Hepatocyte (in vitro differentiated cells): Measurements from ENCODE around the gene EPHA4. TPM values are rescaled to one million over a fixed set of nuclear protein-coding genes. Genes with fewer than 3 reads are reported as not detected.

Source experiments
- DNase-seq: peaks from one replicate; pipeline ENCODE4 v3.0.0-alpha.2; 2016; ENCODE audit warnings: low spot score
- H2AFZ ChIP-seq: fragments of 200-600 bp; sonication (generic); 2 replicates; pipeline ENCODE4 v1.6.0; 2016; ENCODE audit warnings: antibody characterized with exemption, mild to moderate bottlenecking
- H3K27ac ChIP-seq: fragments of 200-600 bp; sonication (generic); 2 replicates; pipeline ENCODE4 v1.5.1; 2016; ENCODE audit warnings: mild to moderate bottlenecking
- H3K27me3 ChIP-seq: fragments of 200-600 bp; sonication (generic); 2 replicates; pipeline ENCODE4 v1.6.1; 2016
- H3K36me3 ChIP-seq: fragments of 200-600 bp; sonication (generic); replicated peaks from 2 replicates; pipeline ENCODE4 v1.5.1; 2016; ENCODE audit warnings: low read depth; ENCODE audit not compliant: insufficient read depth
- H3K4me1 ChIP-seq: fragments of 200-600 bp; sonication (generic); 2 replicates; pipeline ENCODE4 v1.5.1; 2016; ENCODE audit warnings: mild to moderate bottlenecking, moderate library complexity; ENCODE audit not compliant: insufficient read depth
- H3K4me2 ChIP-seq: fragments of 200-600 bp; sonication (generic); 2 replicates; pipeline ENCODE4 v1.6.0; 2016
- H3K4me3 ChIP-seq: fragments of 200-600 bp; sonication (generic); 2 replicates; pipeline ENCODE4 v1.5.1; 2016; ENCODE audit warnings: mild to moderate bottlenecking
- H3K79me2 ChIP-seq: fragments of 200-600 bp; sonication (generic); 2 replicates; pipeline ENCODE4 v1.6.0; 2017; ENCODE audit warnings: mild to moderate bottlenecking
- H3K9me2 ChIP-seq: fragments of 200-600 bp; sonication (generic); replicated peaks from 2 replicates; pipeline ENCODE4 v1.6.0; 2017; ENCODE audit warnings: mild to moderate bottlenecking; ENCODE audit not compliant: insufficient read depth
- H3K9me3 ChIP-seq: fragments of 200-600 bp; sonication (generic); 2 replicates; pipeline ENCODE4 v1.5.1; 2016; ENCODE audit warnings: low read depth, mild to moderate bottlenecking
- H4K20me1 ChIP-seq: fragments of 200-600 bp; sonication (generic); 2 replicates; pipeline ENCODE4 v1.6.0; 2016; ENCODE audit warnings: mild to moderate bottlenecking; ENCODE audit not compliant: insufficient read depth, poor library complexity, severe bottlenecking
- EZH2 ChIP-seq: fragments of 200-600 bp; sonication (generic); IDR thresholded peaks from 2 replicates; pipeline ENCODE4 v1.6.1; 2016; ENCODE audit warnings: antibody characterized with exemption, mild to moderate bottlenecking, borderline replicate concordance
- EZH2phosphoT487 ChIP-seq: fragments of 200-600 bp; sonication (generic); IDR thresholded peaks from one replicate; pipeline ENCODE4 v1.6.1; 2018; ENCODE audit warnings: antibody characterized with exemption, mild to moderate bottlenecking, low read depth, moderate library complexity; ENCODE audit not compliant: unreplicated experiment, severe bottlenecking
- WGBS: methylation state at CpG from one replicate; pipeline ENCODE4 v1.1.6; 2016; ENCODE audit warnings: low lambda C conversion rate; ENCODE audit errors: missing lambda C conversion rate; 5-methylcytosine and 5-hydroxymethylcytosine counted together
- polyA plus RNA-seq: library from polyadenylated mRNA; unstranded; fragments of >200 nt; fragmentation: Nextera tagmentation; extraction: Ambion mirVana; gene quantifications from 2 replicates; pipeline ENCODE4 v1.2.1, GENCODE V29; 2016
- total RNA-seq: library from RNA; depleted of rRNA; stranded (reverse); fragments of >200 nt; gene quantifications from 2 replicates; pipeline ENCODE4 v1.2.3, GENCODE V29; 2014
- TF ChIP-seq, protein P1 (sequence below): fragments of 200-600 bp; sonication (generic); IDR thresholded peaks from 2 replicates; pipeline ENCODE4 v1.5.1; 2016; ENCODE audit warnings: antibody characterized with exemption, mild to moderate bottlenecking; ENCODE audit not compliant: poor library complexity

Gene EPHA4
- total and polyA plus RNA-seq, 2 experiments from 2014 or later = 7.8 to 36.8 TPM

DNA sequence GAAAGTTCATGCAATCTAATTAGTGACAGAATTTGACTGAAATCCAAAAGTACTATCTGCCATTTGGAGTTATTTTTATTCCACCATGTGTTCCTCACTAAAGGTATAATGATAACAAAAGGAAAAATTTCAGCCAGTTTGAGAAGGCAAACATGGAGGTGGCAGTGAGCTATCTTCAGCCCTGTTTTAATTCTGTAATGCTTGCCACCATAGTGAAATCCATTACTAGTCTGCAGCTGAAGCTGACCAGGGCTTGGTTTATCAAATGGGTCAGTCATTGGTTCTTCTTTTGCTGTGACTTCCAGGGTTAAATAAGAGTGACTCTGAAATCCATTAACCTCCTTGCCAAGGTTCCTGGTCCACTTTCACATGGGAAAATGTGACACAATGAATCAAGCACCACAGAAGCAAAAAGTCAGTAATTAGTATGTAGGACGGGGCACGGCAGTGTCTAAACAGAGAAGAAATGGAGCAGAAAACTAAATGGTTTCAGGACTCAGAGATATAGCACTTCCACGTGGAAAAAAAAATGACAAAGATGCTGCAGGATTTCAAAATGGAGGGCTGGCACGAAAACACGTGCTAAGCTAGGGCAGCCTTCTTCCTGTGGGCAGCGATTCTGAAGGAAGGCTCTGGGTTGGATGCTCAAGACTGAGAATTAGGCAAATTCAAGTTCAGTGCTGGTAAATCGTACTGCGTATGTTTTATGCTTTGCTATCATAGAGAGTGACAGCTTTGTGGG is 87.2 kb downstream of the EPHA4 start:
- H3K4me1 ChIP-seq = peaks cover 11% of the 10 kb centered on the region
- H4K20me1 ChIP-seq = no peaks in the 10 kb centered on the region
- no peaks in the 10 kb centered on the region for H3K36me3 ChIP-seq
- no peak for TF ChIP-seq EZH2phosphoT487
- no peak for TF ChIP-seq EZH2
- TF ChIP-seq, protein P1, sequence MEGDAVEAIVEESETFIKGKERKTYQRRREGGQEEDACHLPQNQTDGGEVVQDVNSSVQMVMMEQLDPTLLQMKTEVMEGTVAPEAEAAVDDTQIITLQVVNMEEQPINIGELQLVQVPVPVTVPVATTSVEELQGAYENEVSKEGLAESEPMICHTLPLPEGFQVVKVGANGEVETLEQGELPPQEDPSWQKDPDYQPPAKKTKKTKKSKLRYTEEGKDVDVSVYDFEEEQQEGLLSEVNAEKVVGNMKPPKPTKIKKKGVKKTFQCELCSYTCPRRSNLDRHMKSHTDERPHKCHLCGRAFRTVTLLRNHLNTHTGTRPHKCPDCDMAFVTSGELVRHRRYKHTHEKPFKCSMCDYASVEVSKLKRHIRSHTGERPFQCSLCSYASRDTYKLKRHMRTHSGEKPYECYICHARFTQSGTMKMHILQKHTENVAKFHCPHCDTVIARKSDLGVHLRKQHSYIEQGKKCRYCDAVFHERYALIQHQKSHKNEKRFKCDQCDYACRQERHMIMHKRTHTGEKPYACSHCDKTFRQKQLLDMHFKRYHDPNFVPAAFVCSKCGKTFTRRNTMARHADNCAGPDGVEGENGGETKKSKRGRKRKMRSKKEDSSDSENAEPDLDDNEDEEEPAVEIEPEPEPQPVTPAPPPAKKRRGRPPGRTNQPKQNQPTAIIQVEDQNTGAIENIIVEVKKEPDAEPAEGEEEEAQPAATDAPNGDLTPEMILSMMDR = no peak
- peaks cover 9% of the 10 kb centered on the region for H3K79me2 ChIP-seq
- 97% methylated on average over 8 of the region's 8 CpGs for WGBS
- H3K27ac ChIP-seq = no peak overlapping the region
- no peaks in the 10 kb centered on the region for H3K9me2 ChIP-seq
- H3K4me2 ChIP-seq = no peak overlapping the region
- H3K9me3 ChIP-seq = no peaks in the 10 kb centered on the region
- no peak for DNase-seq
- H2AFZ ChIP-seq = no peak overlapping the region
- H3K27me3 ChIP-seq = no peaks in the 10 kb centered on the region
- H3K4me3 ChIP-seq = no peak overlapping the region

GRCh38 chr2:221482666-221483455 is 89.2 kb downstream of the EPHA4 start:
- Histone ChIP-seq H3K9me2 (no peaks in the 10 kb centered on the region), H3K9me3 (no peaks in the 10 kb centered on the region), H4K20me1 (no peaks in the 10 kb centered on the region), H3K4me3 (no peak overlapping the region), H3K79me2 (peaks cover 3% of the 10 kb centered on the region), H3K4me2 (no peak overlapping the region), H3K27me3 (no peaks in the 10 kb centered on the region), H3K36me3 (no peaks in the 10 kb centered on the region), H3K4me1 (peaks cover 3% of the 10 kb centered on the region), H3K27ac (no peak overlapping the region), H2AFZ (no peak overlapping the region)
- 79% methylated on average over 12 of the region's 12 CpGs for WGBS
- TF ChIP-seq EZH2 (no peak), EZH2phosphoT487 (no peak)
- TF ChIP-seq, protein P1 = no peak
- DNase-seq = no peak

DNA sequence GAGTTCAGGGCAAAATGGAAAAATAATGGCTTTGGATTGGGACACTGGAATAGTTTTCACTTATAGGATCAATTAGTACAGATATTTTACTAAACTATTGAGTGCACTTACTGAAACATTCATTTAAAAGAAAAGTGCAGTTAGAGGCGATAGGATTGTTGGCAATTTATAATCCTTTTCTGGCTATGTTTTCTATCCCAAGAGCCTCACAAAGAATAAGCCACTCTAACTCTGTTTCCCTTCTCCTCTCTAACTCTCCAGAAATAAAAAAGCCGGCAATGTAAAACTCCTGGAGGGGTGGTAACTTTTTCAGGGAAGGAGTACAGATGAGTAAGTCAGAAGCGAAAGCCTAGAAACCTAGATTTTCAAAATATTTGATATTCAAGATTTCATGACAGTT is 91.3 kb downstream of the EPHA4 start:
- Histone ChIP-seq H2AFZ (no peak overlapping the region), H3K36me3 (no peaks in the 10 kb centered on the region), H3K4me2 (no peak overlapping the region), H4K20me1 (no peaks in the 10 kb centered on the region), H3K27me3 (no peaks in the 10 kb centered on the region), H3K79me2 (peaks cover 3% of the 10 kb centered on the region), H3K4me1 (no peaks in the 10 kb centered on the region), H3K9me3 (no peaks in the 10 kb centered on the region), H3K27ac (no peak overlapping the region), H3K4me3 (no peak overlapping the region), H3K9me2 (no peaks in the 10 kb centered on the region)
- DNase-seq = no peak
- WGBS = 93% methylated on average over 3 of the region's 3 CpGs
- no peak for TF ChIP-seq EZH2phosphoT487
- no peak for TF ChIP-seq EZH2
- TF ChIP-seq, protein P1 = no peak
